SHP77 treated with DMSO at 0.1 percent for 48 hours (cell line): ENCODE data around the gene SP8.

Experiments
- DNase-seq: peaks from one replicate; lab custom pipeline; 2025; lab: John Stamatoyannopoulos, UW

SP8 gene

DNA sequence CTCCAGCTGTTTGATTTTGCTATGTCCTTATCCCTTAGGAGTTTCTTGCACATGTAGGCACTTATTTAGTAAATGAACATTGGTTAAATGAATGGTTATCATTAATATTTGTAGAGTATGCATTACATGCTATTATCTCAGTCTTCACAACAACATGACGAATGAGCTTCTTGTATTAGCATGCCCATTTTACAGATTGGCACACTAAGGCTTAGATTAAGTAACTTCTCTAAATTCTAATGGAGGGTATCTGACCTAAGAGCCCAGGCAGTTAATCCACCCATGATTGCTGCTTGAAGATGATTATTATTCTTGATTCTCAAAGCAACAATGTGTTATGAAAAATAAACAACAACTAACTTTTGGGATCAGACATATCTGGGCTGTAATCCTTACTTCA lies 32.7 kb downstream of the SP8 start:
- DNase-seq = no peak

DNA sequence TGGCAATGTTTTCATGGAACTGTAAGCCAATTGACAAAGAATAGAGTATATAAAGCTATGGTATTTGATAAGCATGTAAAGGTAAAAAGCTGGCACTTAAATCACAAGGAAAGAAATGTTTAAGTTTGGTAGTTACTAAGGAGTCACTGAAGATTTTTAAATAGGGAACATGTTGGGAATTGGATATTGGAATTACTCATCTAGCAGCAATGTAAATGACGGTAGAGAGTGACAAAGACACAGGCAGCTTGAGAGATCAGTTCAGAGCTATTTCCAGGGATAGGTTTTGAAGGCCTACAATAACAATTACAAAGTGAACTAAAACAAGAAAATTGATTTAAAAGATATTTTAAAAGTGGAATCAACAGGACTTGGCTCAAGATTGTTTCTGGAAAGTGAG lies 36.8 kb downstream of the SP8 start:
- DNase-seq = no peak

DNA sequence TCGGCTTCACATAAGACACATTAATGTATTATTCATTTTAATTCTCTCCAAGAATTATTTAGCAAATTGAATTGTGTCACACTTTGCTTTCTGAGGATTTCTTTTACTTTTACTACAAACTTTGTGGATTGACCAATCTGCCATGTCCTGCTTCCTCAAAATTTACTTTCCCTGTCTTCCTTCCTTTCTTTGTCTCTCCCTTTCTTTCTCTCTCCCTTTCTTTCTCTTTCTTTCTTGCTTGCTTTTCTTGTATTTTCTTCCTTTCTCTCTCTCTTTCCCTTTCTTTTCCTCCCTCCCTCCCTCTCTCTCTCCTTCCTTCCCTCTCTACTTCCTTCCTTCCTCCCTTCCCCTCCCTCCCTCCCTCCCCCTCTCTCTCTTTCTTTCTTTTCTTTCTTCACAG lies 37.8 kb downstream of the SP8 start:
- no peak for DNase-seq

DNA sequence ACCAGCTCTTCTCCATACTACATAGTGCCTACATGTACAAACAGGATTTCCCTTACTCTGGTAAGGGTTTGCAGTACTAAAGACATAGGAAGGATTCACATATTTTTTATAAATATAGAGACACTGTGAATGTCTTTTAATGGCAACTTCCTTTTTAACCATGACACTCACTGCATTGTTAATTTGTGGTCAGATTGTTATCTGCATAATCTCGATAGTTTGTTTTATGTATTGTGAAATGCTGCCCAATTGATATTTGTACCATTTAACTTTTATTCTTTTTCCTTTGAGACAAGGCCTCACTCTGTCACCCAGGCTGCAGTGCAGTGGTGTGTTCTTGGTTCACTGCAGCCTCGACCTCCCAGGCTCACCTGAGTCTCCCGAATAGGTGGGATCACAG lies 39.7 kb downstream of the SP8 start:
- DNase-seq = no peak

DNA sequence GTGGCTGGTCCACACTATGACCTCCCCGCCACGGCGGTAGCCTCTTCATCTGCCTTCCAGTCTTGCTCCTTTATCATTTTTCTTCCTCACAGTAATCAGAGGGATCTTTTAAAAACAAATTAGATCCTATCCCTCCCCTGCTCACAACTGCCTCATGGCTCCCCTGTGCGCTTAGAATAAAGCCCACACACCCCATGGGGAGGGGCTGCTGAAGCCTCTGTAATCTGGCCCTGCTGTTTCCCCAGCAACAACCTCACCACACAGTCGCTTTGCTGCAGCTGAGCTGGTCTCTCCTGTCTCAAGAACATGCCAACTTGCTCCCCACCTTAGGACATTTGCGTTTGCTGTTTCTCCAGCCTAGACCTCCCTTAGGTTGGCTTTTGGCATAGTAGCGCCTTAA lies 41.0 kb downstream of the SP8 start:
- DNase-seq = no peak

DNA sequence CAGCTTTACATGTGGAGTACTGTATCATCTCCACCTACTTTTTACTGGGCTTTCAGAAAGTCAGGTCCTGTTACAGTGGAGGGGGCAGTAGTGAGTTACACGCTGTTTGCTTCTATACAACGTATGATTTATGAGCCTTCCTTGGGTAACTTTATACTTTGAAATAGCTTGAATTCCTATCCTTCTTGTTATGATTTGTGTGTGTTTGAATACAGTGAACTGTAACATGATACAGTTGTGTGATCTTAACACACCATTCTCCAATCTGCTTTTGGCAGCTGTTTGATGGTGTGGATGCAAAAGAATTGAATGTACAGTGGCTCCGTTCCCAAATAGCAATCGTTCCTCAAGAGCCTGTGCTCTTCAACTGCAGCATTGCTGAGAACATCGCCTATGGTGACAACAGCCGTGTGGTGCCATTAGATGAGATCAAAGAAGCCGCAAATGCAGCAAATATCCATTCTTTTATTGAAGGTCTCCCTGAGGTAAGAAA lies 41.7 kb downstream of the SP8 start:
- peak; percentile 80 for DNase-seq

DNA sequence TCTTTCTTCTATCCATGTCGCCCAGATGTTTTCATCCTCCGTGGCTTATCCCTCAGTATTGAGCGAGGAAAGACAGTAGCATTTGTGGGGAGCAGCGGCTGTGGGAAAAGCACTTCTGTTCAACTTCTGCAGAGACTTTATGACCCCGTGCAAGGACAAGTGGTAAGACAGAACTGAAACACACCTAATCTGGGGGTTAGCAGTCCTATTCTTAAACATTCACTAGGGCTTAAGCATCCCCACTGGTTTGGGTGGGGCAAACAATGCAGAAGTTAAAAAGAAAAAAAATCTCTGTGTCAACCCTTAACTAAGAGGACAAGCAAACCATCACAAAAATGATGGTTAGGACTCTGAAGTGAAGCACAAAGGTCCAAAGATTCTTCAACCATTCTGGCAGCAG lies 43.8 kb downstream of the SP8 start:
- no peak for DNase-seq

DNA sequence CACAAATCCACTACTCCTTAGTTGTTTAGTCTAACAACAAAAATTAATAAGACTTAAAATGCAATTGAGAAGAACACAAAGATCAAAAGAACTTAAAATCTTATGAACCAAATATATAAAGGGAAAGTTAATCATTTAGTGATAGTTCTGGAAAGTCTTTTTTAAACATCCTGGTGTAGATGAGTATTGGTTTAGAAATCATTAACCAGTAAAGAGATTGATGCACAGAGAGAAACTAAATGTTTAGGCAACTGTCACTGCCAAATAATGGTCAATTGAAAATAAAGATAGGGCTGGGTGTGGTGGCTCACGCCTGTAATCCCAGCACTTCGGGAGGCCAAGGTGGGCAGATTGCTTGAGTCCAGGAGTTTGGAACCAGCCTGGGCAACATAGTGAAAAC lies 44.9 kb downstream of the SP8 start:
- no peak for DNase-seq

DNA sequence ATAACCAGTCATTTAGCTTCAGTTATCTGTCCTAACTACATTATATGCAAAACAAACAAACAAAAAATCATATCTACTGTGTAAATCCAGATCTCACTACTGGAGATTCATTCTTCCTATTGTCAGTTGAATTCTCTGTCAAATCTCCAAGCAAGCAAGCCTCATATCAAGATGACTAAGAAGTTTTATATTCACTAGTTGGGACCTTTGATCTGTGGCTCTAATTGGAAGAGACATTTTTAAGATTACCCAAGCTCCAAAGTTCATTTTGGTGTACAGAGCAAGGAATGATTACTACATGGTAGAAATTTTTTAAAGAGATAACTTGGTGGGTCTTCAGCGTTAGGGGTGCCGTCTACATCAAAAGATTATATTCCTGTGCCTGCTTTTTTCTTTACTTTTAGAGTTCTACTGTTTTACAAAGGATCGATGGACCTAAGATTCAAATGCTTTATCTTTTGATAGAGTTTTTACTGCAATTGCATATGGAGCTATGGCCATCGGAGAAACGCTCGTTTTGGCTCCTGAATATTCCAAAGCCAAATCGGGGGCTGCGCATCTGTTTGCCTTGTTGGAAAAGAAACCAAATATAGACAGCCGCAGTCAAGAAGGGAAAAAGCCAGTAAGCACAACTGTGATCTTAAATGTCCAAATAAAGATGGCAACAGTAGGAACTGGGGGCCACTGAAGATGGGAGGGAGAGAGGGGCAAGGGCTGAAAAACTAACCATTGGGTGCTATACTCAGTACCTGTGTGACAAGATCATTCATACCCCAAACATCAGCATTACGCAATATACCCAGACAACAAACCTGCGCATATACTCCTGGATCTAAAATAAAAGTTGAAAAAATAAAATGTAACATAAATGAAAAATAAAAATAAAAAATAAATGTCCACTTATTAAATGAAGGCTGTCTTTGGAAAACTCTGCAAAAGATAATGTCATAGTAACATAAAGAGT lies 47.9 kb downstream of the SP8 start:
- no peak for DNase-seq

DNA sequence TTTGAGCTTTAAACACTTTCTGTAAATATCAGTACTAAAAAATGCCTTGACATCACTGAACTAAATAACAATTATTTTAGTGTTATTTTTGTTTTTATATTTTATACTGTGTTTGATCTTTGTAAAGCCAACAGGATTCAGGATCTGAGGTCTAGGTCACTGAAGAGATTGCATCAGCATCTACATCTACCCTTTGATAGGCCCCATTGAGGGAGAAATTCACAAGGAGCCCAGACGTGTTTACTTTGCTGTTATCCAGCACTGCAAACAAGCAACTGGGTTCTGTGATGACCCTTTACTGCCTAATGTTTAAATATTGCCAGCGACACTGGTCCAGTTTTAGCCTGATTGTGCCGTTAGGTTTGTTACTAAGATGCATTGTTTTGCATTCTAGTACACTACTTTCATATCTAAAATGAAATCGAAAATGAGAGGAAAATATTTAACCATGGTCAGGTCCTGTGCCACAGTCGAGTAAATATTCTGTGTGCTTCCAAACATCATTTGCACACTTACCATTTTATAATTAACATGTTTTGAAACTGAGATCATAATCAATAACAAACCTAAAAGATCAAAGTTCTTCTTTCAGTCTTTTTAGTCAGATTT lies 48.7 kb downstream of the SP8 start:
- peak; percentile 27 for DNase-seq

DNA sequence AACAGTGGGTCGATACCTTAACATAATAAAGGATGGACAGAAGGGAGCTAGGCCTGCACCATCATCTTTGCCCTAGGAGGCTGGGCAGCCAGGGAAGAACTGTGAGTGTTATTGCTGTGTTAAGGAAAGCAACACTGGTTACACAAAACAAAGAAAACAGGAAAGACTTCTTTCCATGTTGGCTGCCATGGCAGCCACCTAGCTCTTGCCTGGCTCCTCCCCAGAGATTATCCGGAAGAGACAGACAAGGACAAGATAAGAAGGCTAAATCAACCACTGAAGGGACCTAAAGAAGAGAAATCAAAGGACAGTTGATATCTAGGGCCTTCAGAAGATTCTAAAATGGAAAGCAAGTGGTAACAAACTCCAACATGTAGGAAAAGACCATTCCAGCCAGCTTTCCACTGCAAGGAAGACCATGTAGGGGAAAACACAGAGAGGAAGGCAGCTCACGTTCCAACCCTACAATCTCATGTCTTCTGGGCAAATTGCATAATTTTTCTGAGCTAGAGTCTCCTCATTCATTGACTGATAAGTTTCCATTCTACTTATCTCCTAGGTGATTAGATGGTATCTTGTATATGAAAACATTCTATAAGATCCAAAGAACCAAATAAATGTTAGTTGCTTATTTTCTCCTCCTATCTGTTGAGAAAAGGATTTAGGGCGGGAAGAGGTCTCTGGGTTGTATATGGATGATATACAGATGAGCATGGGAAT lies 51.2 kb downstream of the SP8 start:
- no peak for DNase-seq
